ENCODE results near the gene MATN3.

DNA sequence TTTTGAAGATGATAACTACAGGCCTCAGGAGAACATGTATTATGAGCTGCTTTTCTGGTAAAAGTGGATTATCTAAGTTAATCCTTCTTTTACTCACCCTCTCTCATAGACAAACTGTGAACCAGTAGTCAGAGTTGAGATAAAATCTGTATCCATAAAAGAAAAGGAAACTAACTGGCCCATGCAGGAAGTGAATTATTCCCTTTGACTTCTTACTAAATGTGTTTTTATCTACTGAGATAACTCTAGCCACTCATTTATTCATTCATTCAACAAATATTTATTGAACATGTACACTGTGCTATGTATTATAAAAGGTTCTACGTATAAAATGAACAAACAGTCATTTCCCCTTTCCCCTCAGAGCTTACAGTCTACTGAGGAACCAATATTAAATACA, 32.5 kb downstream of the MATN3 start:
- no peak for TF ChIP-seq POLR2A (IDR thresholded peaks at IDR 0.05)
- TF ChIP-seq, protein P1, sequence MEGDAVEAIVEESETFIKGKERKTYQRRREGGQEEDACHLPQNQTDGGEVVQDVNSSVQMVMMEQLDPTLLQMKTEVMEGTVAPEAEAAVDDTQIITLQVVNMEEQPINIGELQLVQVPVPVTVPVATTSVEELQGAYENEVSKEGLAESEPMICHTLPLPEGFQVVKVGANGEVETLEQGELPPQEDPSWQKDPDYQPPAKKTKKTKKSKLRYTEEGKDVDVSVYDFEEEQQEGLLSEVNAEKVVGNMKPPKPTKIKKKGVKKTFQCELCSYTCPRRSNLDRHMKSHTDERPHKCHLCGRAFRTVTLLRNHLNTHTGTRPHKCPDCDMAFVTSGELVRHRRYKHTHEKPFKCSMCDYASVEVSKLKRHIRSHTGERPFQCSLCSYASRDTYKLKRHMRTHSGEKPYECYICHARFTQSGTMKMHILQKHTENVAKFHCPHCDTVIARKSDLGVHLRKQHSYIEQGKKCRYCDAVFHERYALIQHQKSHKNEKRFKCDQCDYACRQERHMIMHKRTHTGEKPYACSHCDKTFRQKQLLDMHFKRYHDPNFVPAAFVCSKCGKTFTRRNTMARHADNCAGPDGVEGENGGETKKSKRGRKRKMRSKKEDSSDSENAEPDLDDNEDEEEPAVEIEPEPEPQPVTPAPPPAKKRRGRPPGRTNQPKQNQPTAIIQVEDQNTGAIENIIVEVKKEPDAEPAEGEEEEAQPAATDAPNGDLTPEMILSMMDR (IDR thresholded peaks at IDR 0.05): no peak
- no peak for TF ChIP-seq POLR2AphosphoS5 (IDR thresholded peaks at IDR 0.05)
- no peak for TF ChIP-seq EP300 (IDR thresholded peaks at IDR 0.05)
